ENCODE measurements around the gene ACO2.
A peak's percentile ranks its signal among the peaks of the same experiment; 100 is the strongest.

ACO2 gene

GRCh38 chr22:41524809-41525449 lies 56.0 kb downstream of the ACO2 start:
- peak; percentile 79 for DNase-seq

GRCh38 chr22:41525450-41526225 lies 56.7 kb downstream of the ACO2 start:
- no peak for DNase-seq

- no peak for DNase-seq
Measured at GRCh38 chr22:41526226-41526829, 57.4 kb downstream of the ACO2 start.

GRCh38 chr22:41526830-41527799 lies 58.2 kb downstream of the ACO2 start:
- peak; percentile 73 for DNase-seq

GRCh38 chr22:41528132-41528766 lies 59.3 kb downstream of the ACO2 start:
- no peak for DNase-seq

GRCh38 chr22:41528938-41529561 lies 60.1 kb downstream of the ACO2 start:
- no peak for DNase-seq

DNA sequence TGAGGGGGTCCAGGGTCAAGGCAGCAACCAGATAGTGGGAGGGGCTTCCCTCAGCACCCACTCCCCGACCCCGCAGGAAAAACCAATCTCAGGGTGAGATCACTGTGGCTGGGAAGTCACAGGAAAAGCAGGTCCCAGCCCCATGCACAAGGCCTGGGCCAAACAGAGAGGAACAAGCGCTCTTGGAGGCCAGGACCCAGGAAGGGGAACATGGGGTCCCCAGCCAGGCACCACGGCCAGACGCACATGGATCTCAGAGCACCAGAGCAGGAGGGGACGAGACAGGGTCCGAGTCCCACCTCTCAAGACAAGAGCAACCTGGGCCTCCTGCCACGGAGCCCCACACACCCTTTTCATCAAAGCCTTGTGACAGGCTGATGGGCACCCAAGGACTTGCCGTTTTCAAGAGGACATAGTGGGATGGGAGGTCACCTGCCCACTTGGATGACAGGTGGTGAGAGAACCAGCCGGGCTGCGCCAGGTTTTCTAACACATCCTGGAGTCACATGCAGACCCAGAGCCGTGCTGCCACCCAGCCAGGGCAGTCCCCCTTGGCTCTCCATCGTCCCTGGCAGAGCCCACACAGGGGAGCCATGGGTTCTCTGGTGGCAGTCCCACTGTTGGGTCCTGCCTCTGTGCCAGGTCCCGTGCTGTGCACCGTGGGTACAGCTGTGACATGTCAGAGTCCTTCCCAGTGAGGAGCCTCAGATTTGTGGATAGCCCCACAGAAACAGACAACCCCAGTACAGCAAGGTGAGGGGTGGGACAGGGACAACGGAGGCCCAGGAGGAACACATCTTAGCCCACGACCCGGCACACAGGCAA lies 62.2 kb downstream of the ACO2 start:
- DNase-seq = no peak

DNA sequence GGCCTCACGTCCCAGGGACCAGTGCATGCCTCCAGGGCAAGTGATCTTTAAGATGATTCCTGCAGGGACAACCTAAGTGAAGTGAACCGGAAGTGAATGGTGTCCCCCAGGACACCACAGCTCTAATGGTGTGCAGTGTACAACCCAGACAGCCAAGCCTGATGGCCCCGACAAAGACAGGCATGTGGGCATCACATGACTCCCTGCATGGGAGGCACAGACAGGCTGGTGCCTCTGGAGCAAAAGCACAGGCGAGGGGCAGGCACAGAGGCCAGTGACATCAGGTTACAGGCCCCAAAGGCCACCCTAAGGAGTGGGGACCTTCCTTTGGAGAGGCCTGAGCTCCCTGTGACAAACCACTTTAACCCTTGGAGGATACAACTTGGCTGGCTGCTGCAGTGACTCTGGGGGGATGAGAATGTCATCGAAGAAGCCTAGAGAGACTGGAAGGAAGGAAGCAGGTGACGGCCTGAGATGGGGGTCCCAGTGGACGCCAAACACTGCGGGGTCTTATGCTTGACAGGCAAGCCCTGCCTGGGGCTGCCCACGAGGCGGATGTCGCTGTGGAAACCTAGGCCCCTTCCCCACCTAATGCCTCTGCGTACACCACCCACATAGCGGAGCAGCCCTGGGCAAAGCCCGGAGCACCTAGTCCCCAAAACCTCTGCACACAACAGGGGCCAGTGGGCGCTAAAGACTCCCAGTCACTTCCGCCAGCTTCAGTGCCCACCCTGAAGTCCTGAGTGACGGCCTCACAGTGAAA lies 63.0 kb downstream of the ACO2 start:
- no peak for DNase-seq

- peak; percentile 81 for DNase-seq
Measured at GRCh38 chr22:41532908-41533825, 64.2 kb downstream of the ACO2 start.

GRCh38 chr22:41534219-41534618 lies 65.3 kb downstream of the ACO2 start:
- no peak for DNase-seq

GRCh38 chr22:41535244-41535643 lies 66.3 kb downstream of the ACO2 start:
- DNase-seq = no peak

DNA sequence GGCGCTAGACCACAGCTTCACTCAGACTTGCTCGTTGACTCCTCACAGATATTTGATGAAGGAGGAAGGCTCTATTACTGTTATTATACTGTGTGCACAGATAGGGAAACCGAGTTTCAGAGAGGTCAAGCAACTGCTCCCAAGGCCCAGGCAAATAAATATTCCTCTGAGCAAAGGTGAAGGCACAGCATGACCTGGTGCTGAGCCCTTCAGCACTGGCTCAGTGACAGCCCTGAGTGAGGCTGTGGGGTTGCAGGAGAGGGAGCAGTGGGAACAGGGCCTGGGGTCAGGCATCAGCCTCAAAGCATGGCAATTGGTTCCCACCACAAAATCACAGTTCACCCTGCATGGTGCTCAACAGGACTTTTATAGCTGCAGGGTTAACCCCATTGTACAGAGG lies 68.3 kb downstream of the ACO2 start:
- no peak for DNase-seq

DNA sequence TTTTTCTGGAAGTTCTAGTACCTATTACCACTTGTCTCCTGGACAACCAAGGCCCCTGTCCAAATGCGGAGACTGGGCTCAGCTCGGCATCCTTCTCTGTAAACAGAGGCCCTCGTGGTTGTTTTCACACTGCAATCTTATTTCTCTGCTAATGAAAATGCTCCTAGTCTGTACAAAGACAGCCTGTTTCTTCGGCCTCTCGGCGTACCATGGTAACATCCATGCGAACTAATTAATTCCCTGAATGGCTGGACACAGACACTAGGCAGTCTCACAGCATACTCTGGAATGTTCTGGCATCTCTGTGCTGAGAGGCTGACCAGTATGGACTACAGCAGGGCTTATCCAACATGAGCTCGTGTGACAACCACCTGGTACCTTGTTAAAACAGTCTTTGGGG lies 69.7 kb downstream of the ACO2 start:
- DNase-seq = no peak

- no peak for DNase-seq
Measured at GRCh38 chr22:41539146-41540005, 70.5 kb downstream of the ACO2 start.

- DNase-seq = no peak
Measured at GRCh38 chr22:41540006-41540315, 71.0 kb downstream of the ACO2 start.

GRCh38 chr22:41540365-41540764 lies 71.4 kb downstream of the ACO2 start:
- no peak for DNase-seq

- DNase-seq = no peak
Measured at GRCh38 chr22:41541484-41541883, 72.6 kb downstream of the ACO2 start.

DNA sequence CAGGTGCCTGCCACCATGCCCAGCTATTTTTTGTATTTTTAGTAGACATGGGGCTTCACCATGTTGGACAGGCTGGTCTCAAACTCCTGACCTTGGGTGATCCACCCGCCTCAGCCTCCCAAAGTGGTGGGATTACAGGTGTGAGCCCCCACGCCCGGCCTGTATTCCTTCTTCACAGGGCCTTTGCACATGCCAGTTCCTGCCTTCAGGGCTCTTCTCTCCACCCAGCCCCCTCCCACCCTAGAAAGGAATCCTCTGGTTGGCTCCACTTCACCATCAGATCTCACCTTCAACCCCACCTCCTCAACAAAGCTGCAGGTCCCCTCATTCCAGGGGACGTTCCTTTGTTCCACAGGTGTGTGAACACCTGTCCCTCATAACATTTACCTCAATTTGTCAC lies 73.3 kb downstream of the ACO2 start:
- no peak for DNase-seq

All from stimulated activated CD4-positive, alpha-beta T cell treated with anti-CD3 and anti-CD28 coated beads, Interleukin-15, amount 100 ng/mL, for 24 hours (primary cell).